Activated T-cell treated with anti-CD3 and anti-CD28 coated beads, Interleukin-2, amount 50 U/mL, for 1 hour (primary cell): ENCODE data around the gene RYR1.
"Not testable (repeated sequence)": the region's sequence is repeated elsewhere in the genome, so short reads cannot be mapped to it uniquely, and the experiment has no call there.

Experiments used
- DNase-seq: peaks from one replicate; pipeline ENCODE4 v3.0.0-alpha.2; 2020

Gene RYR1

GRCh38 chr19:38496116-38496515 is 62.6 kb downstream of the RYR1 start:
- no peak for DNase-seq

GRCh38 chr19:38496603-38497487 is 63.4 kb downstream of the RYR1 start:
- no peak for DNase-seq

- no peak for DNase-seq
Measured at GRCh38 chr19:38497907-38498306, 64.4 kb downstream of the RYR1 start.

- DNase-seq = no peak
Measured at GRCh38 chr19:38499532-38499931, 66.0 kb downstream of the RYR1 start.

GRCh38 chr19:38500450-38500849 is 67.0 kb downstream of the RYR1 start:
- no peak for DNase-seq

GRCh38 chr19:38502410-38503076 is 69.1 kb downstream of the RYR1 start:
- DNase-seq = no peak

GRCh38 chr19:38503077-38503410 is 69.6 kb downstream of the RYR1 start:
- no peak for DNase-seq

GRCh38 chr19:38505958-38506357 is 72.5 kb downstream of the RYR1 start:
- no peak for DNase-seq

- DNase-seq = no peak
Measured at GRCh38 chr19:38506375-38506722, 72.9 kb downstream of the RYR1 start.

GRCh38 chr19:38506723-38507550 is 73.4 kb downstream of the RYR1 start:
- peak; percentile 24 for DNase-seq

- DNase-seq = no peak
Measured at GRCh38 chr19:38507551-38508127, 74.1 kb downstream of the RYR1 start.

- DNase-seq = no peak
Measured at GRCh38 chr19:38508507-38508906, 75.0 kb downstream of the RYR1 start.

- no peak for DNase-seq
Measured at GRCh38 chr19:38509027-38509426, 75.5 kb downstream of the RYR1 start.

GRCh38 chr19:38511074-38511708 is 77.7 kb downstream of the RYR1 start:
- DNase-seq = no peak

- no peak for DNase-seq
Measured at GRCh38 chr19:38512277-38512676, 78.8 kb downstream of the RYR1 start.

- not testable (repeated sequence) for DNase-seq
Measured at GRCh38 chr19:38513156-38513555, 79.7 kb downstream of the RYR1 start.

GRCh38 chr19:38513762-38514167 is 80.3 kb downstream of the RYR1 start:
- no peak for DNase-seq

GRCh38 chr19:38514812-38515633 is 81.5 kb downstream of the RYR1 start:
- DNase-seq = peak; percentile 80

GRCh38 chr19:38515896-38516295 is 82.4 kb downstream of the RYR1 start:
- DNase-seq = no peak

GRCh38 chr19:38516802-38517201 is 83.3 kb downstream of the RYR1 start:
- DNase-seq = no peak

- DNase-seq = no peak
Measured at GRCh38 chr19:38517321-38517720, 83.8 kb downstream of the RYR1 start.

- DNase-seq = not testable (repeated sequence)
Measured at GRCh38 chr19:38517980-38518379, 84.5 kb downstream of the RYR1 start.
